HL-60/S4 (cell line): Measurements from ENCODE around the gene GPR162.
"Not testable (repeated sequence)": the region's sequence is repeated elsewhere in the genome, so short reads cannot be mapped to it uniquely, and the experiment has no call there.

Experiments used
- in situ Hi-C: fragments of 300-500 bp; cut with MboI; formaldehyde crosslinking; loops from 2 replicates; pipeline ENCODE4 v1.14.3; 2022; ENCODE audit warnings: low sequenced_read_pairs

GPR162 gene

GRCh38 chr12:6871052-6871957 is 49.7 kb downstream of the GPR162 start:
- in situ Hi-C loops = no loop called here

GRCh38 chr12:6872073-6873048 is 50.7 kb downstream of the GPR162 start:
- in situ Hi-C loops = no loop called here

- in situ Hi-C loops = no loop called here
Measured at GRCh38 chr12:6873094-6874014, 51.7 kb downstream of the GPR162 start, which contains the start of gene SPSB2. Gene SPSB2, minus strand, starts transcription at chr12:6873303. Its CDS starts 402 bp downstream, at chr12:6872901.

- in situ Hi-C loops = not testable (repeated sequence)
Measured at GRCh38 chr12:6874015-6874368, 52.4 kb downstream of the GPR162 start.
